ENCODE results near the gene CDH6. TPM values are rescaled to one million over a fixed set of nuclear protein-coding genes. Genes with fewer than 3 reads are reported as not detected.

The CDH6 gene
- total and polyA plus RNA-seq, 8 donors = 0.29 to 9.2 (median 0.31) TPM; not detected in 2

GRCh38 chr5:31334061-31334860 lies 140.8 kb downstream of the CDH6 start:
- 67 to 77% (median 73%) methylated on average over 4 of the region's 4 CpGs for WGBS, 5 donors
- TF ChIP-seq POLR2A (IDR thresholded peaks at IDR 0.05) = no peak
- intact Hi-C loops (cut with DNase I; ENCODE audit: low total_unique reads) = no loop called here

GRCh38 chr5:31335456-31335855 lies 142.0 kb downstream of the CDH6 start:
- H3K9me3 ChIP-seq = no peaks in the 10 kb centered on the region
- TF ChIP-seq, protein P1, sequence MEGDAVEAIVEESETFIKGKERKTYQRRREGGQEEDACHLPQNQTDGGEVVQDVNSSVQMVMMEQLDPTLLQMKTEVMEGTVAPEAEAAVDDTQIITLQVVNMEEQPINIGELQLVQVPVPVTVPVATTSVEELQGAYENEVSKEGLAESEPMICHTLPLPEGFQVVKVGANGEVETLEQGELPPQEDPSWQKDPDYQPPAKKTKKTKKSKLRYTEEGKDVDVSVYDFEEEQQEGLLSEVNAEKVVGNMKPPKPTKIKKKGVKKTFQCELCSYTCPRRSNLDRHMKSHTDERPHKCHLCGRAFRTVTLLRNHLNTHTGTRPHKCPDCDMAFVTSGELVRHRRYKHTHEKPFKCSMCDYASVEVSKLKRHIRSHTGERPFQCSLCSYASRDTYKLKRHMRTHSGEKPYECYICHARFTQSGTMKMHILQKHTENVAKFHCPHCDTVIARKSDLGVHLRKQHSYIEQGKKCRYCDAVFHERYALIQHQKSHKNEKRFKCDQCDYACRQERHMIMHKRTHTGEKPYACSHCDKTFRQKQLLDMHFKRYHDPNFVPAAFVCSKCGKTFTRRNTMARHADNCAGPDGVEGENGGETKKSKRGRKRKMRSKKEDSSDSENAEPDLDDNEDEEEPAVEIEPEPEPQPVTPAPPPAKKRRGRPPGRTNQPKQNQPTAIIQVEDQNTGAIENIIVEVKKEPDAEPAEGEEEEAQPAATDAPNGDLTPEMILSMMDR (IDR thresholded peaks at IDR 0.05) = no peak
- no peak for TF ChIP-seq EP300 (IDR thresholded peaks at IDR 0.05)
- no peak for TF ChIP-seq POLR2A (IDR thresholded peaks at IDR 0.05)
- no peak for TF ChIP-seq POLR2AphosphoS5 (IDR thresholded peaks at IDR 0.05)
- H3K4me1 ChIP-seq = no peaks in the 10 kb centered on the region
- intact Hi-C loops (cut with DNase I; ENCODE audit: low total_unique reads) = no loop called here
- no peak overlapping the region for H3K27ac ChIP-seq
- H3K4me3 ChIP-seq = no peak overlapping the region
- no peak for DNase-seq
- no peaks in the 10 kb centered on the region for H3K27me3 ChIP-seq
- no peaks in the 10 kb centered on the region for H3K36me3 ChIP-seq

More at GRCh38 chr5:31334061-31334860, 140.8 kb downstream of the CDH6 start:
- no peak for DNase-seq
- Histone ChIP-seq H3K9me3 (no peaks in the 10 kb centered on the region), H3K27ac (no peak overlapping the region), H3K4me3 (no peak overlapping the region), H3K4me1 (no peaks in the 10 kb centered on the region), H3K36me3 (no peaks in the 10 kb centered on the region), H3K27me3 (no peaks in the 10 kb centered on the region)

DNA sequence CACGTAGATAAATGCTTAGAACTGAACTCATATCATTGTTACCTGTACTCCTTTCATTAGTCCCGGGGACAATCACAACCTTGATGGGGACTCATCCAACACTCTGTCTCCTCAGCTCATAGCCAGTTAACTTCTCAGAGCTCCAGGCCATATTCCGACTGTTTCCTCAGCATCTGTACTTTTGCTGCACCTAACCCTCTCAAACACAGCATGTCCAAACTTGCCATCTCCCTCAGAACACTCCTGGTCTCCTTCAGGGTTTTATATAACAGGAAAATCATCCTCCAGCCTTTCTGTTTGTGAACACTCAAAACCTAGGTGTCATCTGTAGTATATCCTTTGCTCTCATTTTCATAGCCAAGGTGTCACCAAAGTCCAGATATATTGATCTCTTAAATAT lies 150.5 kb downstream of the CDH6 start:
- no peaks in the 10 kb centered on the region for H3K4me1 ChIP-seq
- no peak overlapping the region for H3K27ac ChIP-seq
- TF ChIP-seq POLR2A (IDR thresholded peaks at IDR 0.05) (no peak), EP300 (IDR thresholded peaks at IDR 0.05) (no peak)
- no peaks in the 10 kb centered on the region for H3K36me3 ChIP-seq
- no peak for DNase-seq
- no peak overlapping the region for H3K4me3 ChIP-seq
- H3K27me3 ChIP-seq = no peaks in the 10 kb centered on the region
- WGBS, 5 donors = 52 to 74% (median 59%) methylated on average over 3 of the region's 3 CpGs
- H3K9me3 ChIP-seq = no peaks in the 10 kb centered on the region
- intact Hi-C loops (cut with DNase I; ENCODE audit: low total_unique reads) = no loop called here

DNA sequence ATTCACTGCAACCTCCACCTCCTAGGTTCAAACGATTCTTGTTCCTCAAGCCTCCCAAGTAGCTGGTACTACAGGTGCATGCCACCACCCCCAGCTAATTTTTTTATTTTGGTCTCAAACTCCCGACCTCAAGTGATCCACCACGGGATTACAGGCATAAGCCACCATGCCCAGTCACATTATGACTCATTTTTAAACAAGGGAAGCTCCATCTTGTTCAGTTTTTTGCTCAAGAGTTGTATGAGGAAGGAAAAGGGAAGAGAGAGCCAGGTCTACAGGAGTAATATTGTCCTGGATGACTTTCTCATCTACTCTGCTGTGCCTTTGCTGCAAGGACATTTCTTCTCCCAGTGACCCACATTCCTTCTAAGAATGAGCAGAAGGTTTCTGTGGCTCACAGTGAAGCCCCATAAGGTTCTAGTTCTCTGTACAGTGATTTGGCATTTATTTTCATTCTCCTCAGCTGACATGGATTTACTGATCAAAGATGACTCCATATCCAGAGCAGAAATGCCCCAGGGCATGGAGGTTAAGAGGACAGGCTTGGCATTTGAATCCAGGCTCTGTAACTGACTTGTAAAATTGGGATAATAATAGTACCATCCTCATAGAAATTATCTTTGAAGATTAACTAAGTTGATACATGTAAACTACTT lies 153.5 kb downstream of the CDH6 start:
- H3K27ac ChIP-seq = no peak overlapping the region
- no peak for DNase-seq
- no peak for TF ChIP-seq POLR2A (IDR thresholded peaks at IDR 0.05)
- TF ChIP-seq, protein P1 (IDR thresholded peaks at IDR 0.05) = no peak
- no peak for TF ChIP-seq POLR2AphosphoS5 (IDR thresholded peaks at IDR 0.05)
- no peak for TF ChIP-seq EP300 (IDR thresholded peaks at IDR 0.05)
- H3K4me1 ChIP-seq = no peaks in the 10 kb centered on the region
- H3K27me3 ChIP-seq = no peaks in the 10 kb centered on the region
- no peaks in the 10 kb centered on the region for H3K36me3 ChIP-seq
- no peak overlapping the region for H3K4me3 ChIP-seq
- intact Hi-C loops (cut with DNase I; ENCODE audit: low total_unique reads) = no loop called here
- H3K9me3 ChIP-seq = no peaks in the 10 kb centered on the region
- 55 to 66% (median 63%) methylated on average over 3 of the region's 3 CpGs for WGBS, 5 donors

- H3K4me1 ChIP-seq = no peaks in the 10 kb centered on the region
- no peak for DNase-seq
- no peak overlapping the region for H3K27ac ChIP-seq
- no peaks in the 10 kb centered on the region for H3K27me3 ChIP-seq
- intact Hi-C loops (cut with DNase I; ENCODE audit: low total_unique reads) = no loop called here
- no peaks in the 10 kb centered on the region for H3K9me3 ChIP-seq
- H3K36me3 ChIP-seq = no peaks in the 10 kb centered on the region
- H3K4me3 ChIP-seq = no peak overlapping the region
- no peak for TF ChIP-seq EP300 (IDR thresholded peaks at IDR 0.05)
- no peak for TF ChIP-seq POLR2AphosphoS5 (IDR thresholded peaks at IDR 0.05)
- TF ChIP-seq, protein P1 (IDR thresholded peaks at IDR 0.05) = no peak
- no peak for TF ChIP-seq POLR2A (IDR thresholded peaks at IDR 0.05)
Observed at GRCh38 chr5:31347552-31347905, 154.0 kb downstream of the CDH6 start.
